Skeletal muscle cell (primary cell): ENCODE results near the gene EPHA2.

ENCODE experiments used
- DNase-seq: peaks from one replicate; pipeline ENCODE4 v3.0.0-alpha.2; 2010; ENCODE audit warnings: low read depth
- H3K4me3 ChIP-seq: 2 replicates; pipeline ENCODE4 v1.5.1; 2011; ENCODE audit warnings: low read depth, mild to moderate bottlenecking, control low read depth, low read length, moderate library complexity

Gene EPHA2

GRCh38 chr1:16082283-16083038 lies 73.4 kb downstream of the EPHA2 start:
- H3K4me3 ChIP-seq, result no peak overlapping the region
- no peak for DNase-seq

GRCh38 chr1:16081636-16082035 lies 74.2 kb downstream of the EPHA2 start:
- DNase-seq, result no peak
- H3K4me3 ChIP-seq, result no peak overlapping the region

DNA sequence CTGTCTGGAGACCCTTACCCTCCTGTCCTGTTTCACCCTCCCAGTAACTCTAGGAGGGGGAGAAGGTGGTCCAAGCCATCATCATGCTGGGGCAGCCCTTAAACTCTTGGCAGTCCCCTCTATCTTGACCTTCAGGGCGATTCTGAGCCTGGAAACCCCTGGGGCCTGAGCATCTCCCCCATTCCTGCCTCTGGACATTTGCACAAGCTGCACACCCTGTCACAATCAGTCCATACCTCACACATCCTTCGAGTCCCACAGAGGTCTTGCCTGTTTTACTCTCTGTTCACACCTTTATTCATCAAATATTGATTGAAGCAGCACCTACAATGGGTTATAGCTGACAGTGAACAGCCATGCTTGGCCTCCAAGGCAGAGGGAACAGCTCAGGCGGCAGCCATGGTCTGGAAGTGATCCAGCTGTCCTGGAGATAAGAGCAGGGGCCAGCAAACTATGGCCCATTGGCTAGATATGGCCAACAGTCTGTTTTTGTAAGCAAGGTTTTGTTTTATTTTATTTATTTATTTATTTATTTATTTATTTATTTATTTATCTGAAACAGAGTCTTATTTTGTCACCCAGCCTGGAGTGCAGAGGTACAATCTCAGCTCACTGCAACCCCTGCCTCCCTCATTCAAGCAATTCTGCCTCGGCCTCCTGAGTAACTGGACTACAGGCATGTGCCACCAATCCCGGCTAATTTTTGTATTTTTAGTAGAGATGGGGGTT lies 75.3 kb downstream of the EPHA2 start:
- no peak overlapping the region for H3K4me3 ChIP-seq
- DNase-seq, result no peak

- no peak for DNase-seq
- no peak overlapping the region for H3K4me3 ChIP-seq
These were observed 76.8 kb downstream of the EPHA2 start for GRCh38 chr1:16078925-16079656.

DNA sequence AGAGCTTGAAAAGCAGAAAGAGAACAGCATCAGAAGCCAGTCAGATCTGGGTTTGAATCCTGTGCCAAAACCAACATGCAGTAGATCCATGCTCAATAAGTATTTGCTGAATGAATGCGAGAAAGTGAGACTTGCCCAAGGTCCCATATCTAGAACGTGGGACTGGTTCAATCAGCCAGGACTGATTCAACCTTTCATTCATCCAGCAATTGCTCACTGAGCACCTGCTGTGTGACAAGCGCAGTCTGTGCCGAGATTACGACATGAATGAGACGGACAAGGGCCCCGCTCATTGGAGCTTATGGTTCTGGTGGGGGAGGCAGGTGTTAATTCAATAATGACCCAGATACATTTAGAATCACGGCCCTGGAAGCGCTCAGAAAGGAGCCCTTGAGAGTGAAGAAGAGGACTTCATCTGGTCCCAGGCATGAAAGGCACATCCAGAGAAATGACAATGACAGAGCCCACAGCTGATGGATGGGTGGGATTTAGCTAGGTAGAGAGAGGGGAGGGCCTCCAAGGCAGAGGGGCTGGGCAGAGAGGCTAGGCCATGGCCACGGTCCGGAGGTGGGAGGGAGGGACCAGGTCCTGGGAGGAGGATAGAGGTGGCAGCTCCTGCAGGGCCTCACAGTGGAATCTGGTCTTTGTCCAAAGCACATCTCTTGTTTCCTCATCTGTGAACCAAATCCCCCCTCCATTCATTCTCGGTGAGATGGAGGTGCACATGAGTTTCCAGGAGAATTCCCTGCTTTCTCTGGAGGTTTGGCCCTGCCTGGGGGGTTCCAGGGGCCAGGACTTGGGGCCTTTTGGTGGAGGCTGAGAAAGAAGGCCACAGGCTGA lies 78.2 kb downstream of the EPHA2 start:
- no peak for DNase-seq
- H3K4me3 ChIP-seq, result no peak overlapping the region

- H3K4me3 ChIP-seq, result no peak overlapping the region
- DNase-seq, result no peak
These were observed 79.0 kb downstream of the EPHA2 start for GRCh38 chr1:16076865-16077238.

DNA sequence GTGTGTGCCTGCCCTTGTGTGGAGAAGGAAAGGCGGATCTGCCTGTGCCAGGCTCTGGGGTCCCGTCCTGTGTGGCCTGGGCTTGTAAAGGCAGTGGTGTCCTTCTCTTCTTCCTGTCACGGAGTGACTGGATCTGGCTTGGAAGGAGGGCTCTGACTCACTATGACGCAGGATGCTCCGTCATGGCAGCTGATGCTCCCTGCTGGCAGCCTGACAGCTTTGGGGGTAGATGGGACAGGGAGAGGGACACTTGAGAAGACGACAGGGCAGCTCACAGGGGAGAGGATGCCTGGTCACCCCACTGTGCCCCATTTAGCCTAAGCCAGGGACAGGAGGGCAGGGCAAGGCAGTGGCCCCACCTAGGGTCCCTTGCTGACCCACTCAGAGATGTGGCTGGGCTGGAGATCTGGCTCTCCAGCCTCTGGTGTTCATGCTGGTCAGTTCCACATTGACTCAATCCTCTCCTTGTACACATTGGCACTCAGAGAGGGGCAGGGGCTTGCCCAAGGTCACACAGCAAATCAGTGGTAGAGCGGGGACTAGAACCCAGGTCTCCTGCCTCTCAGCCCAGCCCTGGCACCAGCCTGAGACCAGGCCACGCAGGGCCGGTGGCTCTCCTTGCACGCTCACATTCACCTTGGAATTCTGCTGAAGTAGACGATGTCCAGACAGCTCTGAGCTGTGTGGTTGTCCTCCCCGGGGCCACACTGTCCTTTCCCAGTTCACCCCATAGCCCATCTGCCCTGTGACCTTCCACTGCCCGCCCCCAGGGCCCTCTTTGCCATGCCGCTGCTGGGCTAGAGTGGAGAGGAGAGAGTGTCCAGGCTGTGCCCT lies 79.6 kb downstream of the EPHA2 start:
- DNase-seq, result peak; percentile 75
- H3K4me3 ChIP-seq, result no peak overlapping the region

- peak; percentile 41 for DNase-seq
- no peak overlapping the region for H3K4me3 ChIP-seq
These were observed 80.4 kb downstream of the EPHA2 start for GRCh38 chr1:16075337-16076030.
